Uterus (tissue), 2 donors: ENCODE results near the gene CCDC141.

Experiments used
- CTCF ChIP-seq, 4 experiments: fragments of 200-600 bp in 2 of 4; fragments of 450-650 bp in 2 of 4; sonication (generic) in 2 of 4; IDR thresholded peaks; one replicate each; pipeline ENCODE4 v1.5.1; 2016 to 2019; ENCODE audit warnings: antibody characterized with exemption in 4 of 4, mild to moderate bottlenecking in 2 of 4, moderate library complexity in 1 of 4
- POLR2A ChIP-seq, 2 donors: fragments of 450-650 bp; IDR thresholded peaks; one replicate each; pipeline ENCODE4 v1.6.1; 2016; ENCODE audit warnings: antibody characterized with exemption in 2 of 2, mild to moderate bottlenecking in 1 of 2, moderate library complexity in 1 of 2

GRCh38 chr2:178962805-178963433 is 87.0 kb downstream of the CCDC141 start:
- TF ChIP-seq CTCF (IDR thresholded peaks at IDR 0.05) (no peak), POLR2A (IDR thresholded peaks at IDR 0.05) (no peak)
